ENCODE data around the gene BBS1. TPM values are rescaled to one million over a fixed set of nuclear protein-coding genes. Genes with fewer than 3 reads are reported as not detected.

The BBS1 gene
- total RNA-seq, 2 donors from 2014 or later = 106 to 148 TPM

DNA sequence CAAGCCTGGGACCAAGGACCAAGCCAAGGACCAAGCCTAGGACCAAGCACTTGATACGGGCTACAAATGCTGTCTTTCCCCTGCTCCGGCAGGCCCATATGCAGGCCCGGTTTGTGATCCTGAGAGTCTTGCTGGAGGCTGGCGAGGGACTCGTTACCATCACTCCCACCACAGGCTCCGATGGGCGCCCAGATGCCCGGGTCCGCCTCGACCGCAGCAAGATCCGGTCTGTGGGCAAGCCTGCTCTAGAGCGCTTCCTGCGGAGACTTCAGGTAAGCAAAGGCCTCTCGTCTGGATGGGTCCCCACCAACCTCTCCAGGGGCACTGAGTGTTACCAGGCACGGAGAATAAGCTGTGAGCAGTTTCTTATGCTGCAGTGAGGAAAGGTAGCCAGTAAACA is 13.2 kb upstream of the BBS1 start:
- no peaks in the 10 kb centered on the region for H3K9me3 ChIP-seq
- no peaks in the 10 kb centered on the region for H3K27me3 ChIP-seq (replicated peaks; ENCODE audit: insufficient read depth)
- intact Hi-C loops (cut with DNase I) = no loop called here
- no peak overlapping the region for H3K27ac ChIP-seq
- H3K4me3 ChIP-seq = no peak overlapping the region
- DNase-seq (ENCODE audit: low spot score) = no peak
- TF ChIP-seq POLR2A (IDR thresholded peaks at IDR 0.05) (no peak), POLR2AphosphoS5 (IDR thresholded peaks at IDR 0.05) (no peak), CTCF (IDR thresholded peaks at IDR 0.05) (no peak)
- H3K4me1 ChIP-seq (replicated peaks) = no peaks in the 10 kb centered on the region
- WGBS = 95% methylated on average over 16 of the region's 16 CpGs
- peaks cover 0 to 24% of the 10 kb centered on the region in 2 donors for H3K36me3 ChIP-seq

DNA sequence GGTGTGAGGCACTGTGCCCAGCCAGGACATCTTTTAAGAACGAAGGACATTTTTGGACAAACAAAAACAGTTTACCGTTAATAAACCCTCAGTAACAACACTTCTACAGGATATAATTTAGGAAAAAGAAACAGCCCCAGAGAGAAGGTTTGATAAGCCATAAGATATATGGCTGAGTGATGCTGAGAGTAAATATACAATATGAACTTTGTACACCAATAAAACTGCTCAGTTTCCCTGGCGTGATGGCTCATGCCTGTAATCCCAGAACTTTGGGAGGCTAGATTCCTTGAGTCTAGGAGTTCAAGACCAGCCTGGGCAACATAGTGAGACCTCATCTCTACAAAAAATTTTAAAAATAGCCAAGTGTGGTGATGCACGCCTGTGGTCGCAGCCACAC is 11.9 kb upstream of the BBS1 start:
- TF ChIP-seq CTCF (IDR thresholded peaks at IDR 0.05) (no peak), POLR2AphosphoS5 (IDR thresholded peaks at IDR 0.05) (no peak), POLR2A (IDR thresholded peaks at IDR 0.05) (no peak)
- WGBS = 81% methylated on average over 5 of the region's 5 CpGs
- Histone ChIP-seq H3K36me3 (peaks cover 0 to 16% of the 10 kb centered on the region in 2 donors), H3K27ac (no peak overlapping the region), H3K4me1 (replicated peaks) (no peaks in the 10 kb centered on the region), H3K27me3 (replicated peaks; ENCODE audit: insufficient read depth) (no peaks in the 10 kb centered on the region), H3K4me3 (no peak overlapping the region), H3K9me3 (no peaks in the 10 kb centered on the region)
- DNase-seq (ENCODE audit: low spot score) = no peak
- intact Hi-C loops (cut with DNase I) = no loop called here

DNA sequence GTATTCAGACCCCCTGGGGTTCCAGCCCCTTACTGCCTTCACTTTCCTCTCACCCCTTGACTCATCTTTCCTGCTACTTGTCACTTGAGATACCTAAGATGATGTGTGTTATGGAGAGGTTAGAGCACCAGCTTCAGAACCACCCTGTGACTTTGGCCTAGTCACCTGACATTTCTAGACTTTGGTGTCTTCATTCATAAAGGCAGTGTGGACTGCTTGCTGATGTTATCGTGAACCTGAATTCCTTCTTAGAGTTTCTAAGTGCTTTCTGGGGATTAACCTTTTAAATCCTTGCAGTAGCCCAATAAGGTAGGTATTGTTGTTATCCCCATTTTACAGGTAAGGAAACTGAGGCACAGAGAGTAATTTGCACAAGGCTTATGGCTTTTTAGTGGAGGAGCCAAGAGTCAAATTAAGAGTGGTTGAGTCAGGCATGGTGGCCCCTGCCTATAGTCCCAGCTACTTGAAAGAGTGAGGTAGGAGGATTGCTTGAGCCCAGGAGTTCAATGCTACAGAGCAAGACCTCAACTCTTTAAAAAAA is 5.1 kb upstream of the BBS1 start:
- Histone ChIP-seq H3K36me3 (peaks cover 0 to 5% of the 10 kb centered on the region in 2 donors), H3K27ac (no peak overlapping the region), H3K9me3 (no peaks in the 10 kb centered on the region), H3K4me1 (replicated peaks) (no peaks in the 10 kb centered on the region), H3K27me3 (replicated peaks; ENCODE audit: insufficient read depth) (no peaks in the 10 kb centered on the region), H3K4me3 (no peak overlapping the region)
- intact Hi-C loops (cut with DNase I) = no loop called here
- WGBS = 89% methylated on average over 1 of the region's 1 CpG
- DNase-seq (ENCODE audit: low spot score) = no peak
- TF ChIP-seq POLR2AphosphoS5 (IDR thresholded peaks at IDR 0.05) (no peak), CTCF (IDR thresholded peaks at IDR 0.05) (no peak), POLR2A (IDR thresholded peaks at IDR 0.05) (no peak)

- no peaks in the 10 kb centered on the region for H3K9me3 ChIP-seq
- no peaks in the 10 kb centered on the region for H3K27me3 ChIP-seq (replicated peaks; ENCODE audit: insufficient read depth)
- no peak overlapping the region for H3K4me3 ChIP-seq
- H3K36me3 ChIP-seq = peaks cover 0 to 5% of the 10 kb centered on the region in 2 donors
- TF ChIP-seq POLR2A (IDR thresholded peaks at IDR 0.05) (no peak), POLR2AphosphoS5 (IDR thresholded peaks at IDR 0.05) (no peak), CTCF (IDR thresholded peaks at IDR 0.05) (no peak)
- intact Hi-C loops (cut with DNase I) = no loop called here
- H3K27ac ChIP-seq = no peak overlapping the region
- no peak for DNase-seq (ENCODE audit: low spot score)
- 82% methylated on average over 7 of the region's 7 CpGs for WGBS
- H3K4me1 ChIP-seq (replicated peaks) = peaks cover 3% of the 10 kb centered on the region
Observed at GRCh38 chr11:66509131-66509561, 1.3 kb upstream of the BBS1 start.

DNA sequence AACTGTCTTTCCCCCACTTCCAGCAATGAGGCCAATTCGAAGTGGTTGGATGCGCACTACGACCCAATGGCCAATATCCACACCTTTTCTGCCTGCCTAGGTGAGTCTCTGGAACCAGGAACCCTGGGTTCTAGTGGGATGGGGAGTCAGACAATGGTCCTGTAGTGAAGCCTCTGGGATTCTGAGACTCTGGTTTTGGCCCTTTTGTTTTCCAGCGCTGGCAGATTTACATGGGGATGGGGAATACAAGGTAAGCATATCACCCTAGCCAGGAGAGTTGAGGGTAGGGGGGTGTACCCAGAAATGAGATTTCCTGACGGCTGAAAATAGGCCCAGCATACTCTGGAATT is 530 bp downstream of the BBS1 start:
- no peak for DNase-seq (ENCODE audit: low spot score)
- peaks cover 3% of the 10 kb centered on the region for H3K4me1 ChIP-seq (replicated peaks)
- no peaks in the 10 kb centered on the region for H3K27me3 ChIP-seq (replicated peaks; ENCODE audit: insufficient read depth)
- H3K36me3 ChIP-seq = peaks cover 0 to 3% of the 10 kb centered on the region in 2 donors
- peak overlapping the region; percentile 47 to 56 for H3K4me3 ChIP-seq
- H3K9me3 ChIP-seq = no peaks in the 10 kb centered on the region
- H3K27ac ChIP-seq = peak overlapping the region in 1 of 2 donors; percentile 73
- intact Hi-C loops (cut with DNase I) = no loop called here
- WGBS = 4% methylated on average over 5 of the region's 5 CpGs
- no peak for TF ChIP-seq POLR2A (IDR thresholded peaks at IDR 0.05)
